Stimulated activated memory B cell treated with anti-CD40 and anti-IgM and Interleukin-4, amounts not matched to agents 10 μg/mL and 1 μg/mL and 100 μg/mL, for 72 hours (primary cell): Measurements from ENCODE around the gene PTS.

Experiments
- ATAC-seq: fragments of 150-1000 bp; cut with Tn5 transposase; 2 replicates; pipeline ENCODE4 v1.10.0; 2021
- H3K27ac Mint-ChIP-seq: one replicate; pipeline ENCODE4 v1.8.0; 2022; ENCODE audit warnings: mild to moderate bottlenecking, mixed read lengths
- H3K27me3 Mint-ChIP-seq: one replicate; pipeline ENCODE4 v1.8.0; 2022; ENCODE audit warnings: mixed read lengths
- H3K36me3 Mint-ChIP-seq: one replicate; pipeline ENCODE4 v1.8.0; 2022; ENCODE audit warnings: mixed read lengths
- H3K4me1 Mint-ChIP-seq: one replicate; pipeline ENCODE4 v1.8.0; 2022; ENCODE audit warnings: mixed read lengths
- H3K4me3 Mint-ChIP-seq: one replicate; pipeline ENCODE4 v1.8.0; 2022; ENCODE audit warnings: mild to moderate bottlenecking, moderate library complexity, mixed read lengths
- H3K9me3 Mint-ChIP-seq: one replicate; pipeline ENCODE4 v1.8.0; 2022; ENCODE audit warnings: mixed read lengths

Gene PTS

DNA sequence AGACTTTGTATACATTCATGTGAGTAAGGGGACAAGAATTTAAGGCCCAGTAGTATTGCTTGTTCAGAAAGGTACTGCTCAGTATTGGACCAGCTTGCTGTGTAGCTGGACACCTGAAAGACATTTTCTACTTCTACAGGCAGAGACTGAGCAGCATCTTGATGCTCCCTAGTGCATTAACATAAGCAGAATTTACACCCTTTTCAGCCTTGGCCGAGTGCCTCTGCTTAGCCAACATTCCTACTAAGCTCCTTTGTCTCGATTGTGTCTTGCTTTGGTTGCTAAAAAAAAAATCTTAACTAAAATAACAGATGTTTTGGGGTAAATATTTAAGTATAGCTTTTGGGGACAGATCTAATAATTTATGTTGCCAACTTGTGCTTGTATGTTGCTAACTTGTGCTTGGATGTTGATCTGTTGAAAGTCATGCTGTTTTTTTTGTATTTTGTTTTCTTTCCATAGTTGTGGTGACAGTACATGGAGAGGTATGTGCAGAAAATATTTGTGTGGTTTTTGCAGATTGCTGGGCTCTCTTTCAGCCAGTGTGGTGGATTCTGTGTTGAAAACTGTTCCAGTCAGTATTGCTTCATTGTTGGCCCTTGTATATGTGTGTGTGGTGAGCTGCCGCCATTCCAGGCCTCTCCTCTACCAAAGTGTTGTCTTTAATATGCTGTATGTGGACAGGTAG is 3.7 kb downstream of the PTS start:
- Mint-ChIP-seq H3K27ac (no peak overlapping the region), H3K27me3 (no peaks in the 10 kb centered on the region), H3K9me3 (no peaks in the 10 kb centered on the region), H3K4me3 (no peak overlapping the region), H3K36me3 (peaks cover 41% of the 10 kb centered on the region), H3K4me1 (peaks cover 17% of the 10 kb centered on the region)
- ATAC-seq, result no peak

GRCh38 chr11:112231952-112232351 is 5.7 kb downstream of the PTS start:
- H3K27ac Mint-ChIP-seq, result no peak overlapping the region
- H3K4me3 Mint-ChIP-seq, result no peak overlapping the region
- H3K27me3 Mint-ChIP-seq, result no peaks in the 10 kb centered on the region
- peaks cover 31% of the 10 kb centered on the region for H3K4me1 Mint-ChIP-seq
- H3K36me3 Mint-ChIP-seq, result peaks cover 59% of the 10 kb centered on the region
- no peaks in the 10 kb centered on the region for H3K9me3 Mint-ChIP-seq
- ATAC-seq, result no peak

- H3K9me3 Mint-ChIP-seq, result no peaks in the 10 kb centered on the region
- ATAC-seq, result no peak
- H3K27ac Mint-ChIP-seq, result peak overlapping the region; percentile 81
- peaks cover 65% of the 10 kb centered on the region for H3K36me3 Mint-ChIP-seq
- peaks cover 14% of the 10 kb centered on the region for H3K4me1 Mint-ChIP-seq
- no peaks in the 10 kb centered on the region for H3K27me3 Mint-ChIP-seq
- H3K4me3 Mint-ChIP-seq, result peak overlapping the region; percentile 38
Measured at GRCh38 chr11:112235750-112236390, 9.6 kb downstream of the PTS start.

- H3K4me3 Mint-ChIP-seq, result no peak overlapping the region
- no peaks in the 10 kb centered on the region for H3K9me3 Mint-ChIP-seq
- H3K4me1 Mint-ChIP-seq, result peaks cover 14% of the 10 kb centered on the region
- no peak overlapping the region for H3K27ac Mint-ChIP-seq
- ATAC-seq, result no peak
- H3K27me3 Mint-ChIP-seq, result no peaks in the 10 kb centered on the region
- H3K36me3 Mint-ChIP-seq, result peaks cover 53% of the 10 kb centered on the region
Measured at GRCh38 chr11:112237451-112237850, 11.2 kb downstream of the PTS start.

- Mint-ChIP-seq H3K27me3 (no peaks in the 10 kb centered on the region), H3K4me1 (peaks cover 14% of the 10 kb centered on the region), H3K4me3 (no peak overlapping the region), H3K9me3 (no peaks in the 10 kb centered on the region), H3K27ac (no peak overlapping the region), H3K36me3 (peaks cover 56% of the 10 kb centered on the region)
- ATAC-seq, result no peak
Measured at GRCh38 chr11:112238041-112238440, 11.8 kb downstream of the PTS start.

DNA sequence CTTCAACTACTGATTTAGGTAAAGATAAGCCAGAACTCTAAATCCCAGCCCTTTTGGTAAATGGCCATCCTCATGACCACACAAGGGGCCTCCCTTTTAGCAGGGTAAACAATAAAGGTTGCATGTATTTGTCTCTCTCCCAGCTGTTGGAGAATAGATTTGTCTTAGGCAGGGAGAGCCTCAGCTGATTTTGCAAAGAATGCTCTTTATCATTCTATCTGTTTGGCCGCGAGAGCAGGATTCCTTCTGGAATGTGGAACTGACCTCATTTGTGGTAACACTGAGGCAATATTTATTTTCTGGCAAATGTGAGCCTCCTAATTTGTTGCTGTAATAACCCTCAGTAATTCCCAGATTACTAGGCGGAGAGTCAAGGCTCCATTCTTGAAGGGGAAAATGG is 15.3 kb downstream of the PTS start:
- H3K27ac Mint-ChIP-seq, result no peak overlapping the region
- H3K36me3 Mint-ChIP-seq, result peaks cover 55% of the 10 kb centered on the region
- H3K4me1 Mint-ChIP-seq, result peaks cover under 1% of the 10 kb centered on the region
- ATAC-seq, result no peak
- peaks cover 8% of the 10 kb centered on the region for H3K9me3 Mint-ChIP-seq
- H3K4me3 Mint-ChIP-seq, result no peak overlapping the region
- no peaks in the 10 kb centered on the region for H3K27me3 Mint-ChIP-seq

- peaks cover 8% of the 10 kb centered on the region for H3K9me3 Mint-ChIP-seq
- H3K27me3 Mint-ChIP-seq, result no peaks in the 10 kb centered on the region
- H3K27ac Mint-ChIP-seq, result no peak overlapping the region
- no peaks in the 10 kb centered on the region for H3K4me1 Mint-ChIP-seq
- no peak overlapping the region for H3K4me3 Mint-ChIP-seq
- no peak for ATAC-seq
- peaks cover 21% of the 10 kb centered on the region for H3K36me3 Mint-ChIP-seq
Measured at GRCh38 chr11:112247201-112247600, 21.0 kb downstream of the PTS start.

- H3K36me3 Mint-ChIP-seq, result peaks cover 12% of the 10 kb centered on the region
Measured at GRCh38 chr11:112248201-112248600, 22.0 kb downstream of the PTS start.

GRCh38 chr11:112249871-112250610 is 23.8 kb downstream of the PTS start:
- Mint-ChIP-seq H3K27me3 (no peaks in the 10 kb centered on the region), H3K4me3 (no peak overlapping the region)
- no peak for ATAC-seq

More at GRCh38 chr11:112248201-112248600, 22.0 kb downstream of the PTS start:
- Mint-ChIP-seq H3K9me3 (peaks cover 8% of the 10 kb centered on the region), H3K4me3 (no peak overlapping the region), H3K4me1 (no peaks in the 10 kb centered on the region), H3K27me3 (no peaks in the 10 kb centered on the region), H3K27ac (no peak overlapping the region)
- ATAC-seq, result no peak

DNA sequence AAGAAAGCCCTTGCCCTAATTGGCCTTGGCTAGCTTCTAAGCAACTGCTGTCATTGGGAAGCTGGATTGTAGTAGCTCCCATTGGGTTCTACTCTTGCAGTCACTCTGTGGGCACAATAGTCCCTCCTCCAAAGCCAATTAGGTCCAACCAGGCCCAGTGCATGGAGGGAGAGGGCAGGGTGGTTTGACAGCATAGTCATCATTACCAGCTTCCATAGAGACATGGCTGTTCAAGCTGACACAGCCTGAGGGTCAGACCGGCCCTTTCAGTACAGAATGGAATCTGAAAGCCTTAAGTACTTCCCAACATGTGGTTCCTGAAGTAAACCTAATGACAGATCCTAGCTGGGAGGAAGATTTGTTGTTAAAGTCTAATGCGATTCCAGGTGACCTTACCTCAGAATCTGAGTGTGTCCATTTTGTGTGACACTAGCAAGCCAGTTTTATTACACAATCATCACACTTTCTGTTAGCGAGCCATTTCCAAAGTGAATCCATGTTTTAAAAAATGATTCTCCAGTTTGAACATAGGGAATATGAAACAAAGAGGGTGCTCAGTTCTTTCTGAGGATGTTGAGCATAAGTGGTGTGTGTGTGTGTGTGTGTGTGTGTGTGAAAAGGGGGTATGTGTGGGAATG is 27.5 kb downstream of the PTS start:
- H3K4me3 Mint-ChIP-seq, result no peak overlapping the region
- no peaks in the 10 kb centered on the region for H3K36me3 Mint-ChIP-seq
- no peak for ATAC-seq
- no peak overlapping the region for H3K27ac Mint-ChIP-seq
- H3K27me3 Mint-ChIP-seq, result no peaks in the 10 kb centered on the region
- no peaks in the 10 kb centered on the region for H3K4me1 Mint-ChIP-seq
- no peaks in the 10 kb centered on the region for H3K9me3 Mint-ChIP-seq

More at GRCh38 chr11:112249871-112250610, 23.8 kb downstream of the PTS start:
- Mint-ChIP-seq H3K36me3 (no peaks in the 10 kb centered on the region), H3K9me3 (peaks cover 3% of the 10 kb centered on the region), H3K27ac (no peak overlapping the region), H3K4me1 (no peaks in the 10 kb centered on the region)

DNA sequence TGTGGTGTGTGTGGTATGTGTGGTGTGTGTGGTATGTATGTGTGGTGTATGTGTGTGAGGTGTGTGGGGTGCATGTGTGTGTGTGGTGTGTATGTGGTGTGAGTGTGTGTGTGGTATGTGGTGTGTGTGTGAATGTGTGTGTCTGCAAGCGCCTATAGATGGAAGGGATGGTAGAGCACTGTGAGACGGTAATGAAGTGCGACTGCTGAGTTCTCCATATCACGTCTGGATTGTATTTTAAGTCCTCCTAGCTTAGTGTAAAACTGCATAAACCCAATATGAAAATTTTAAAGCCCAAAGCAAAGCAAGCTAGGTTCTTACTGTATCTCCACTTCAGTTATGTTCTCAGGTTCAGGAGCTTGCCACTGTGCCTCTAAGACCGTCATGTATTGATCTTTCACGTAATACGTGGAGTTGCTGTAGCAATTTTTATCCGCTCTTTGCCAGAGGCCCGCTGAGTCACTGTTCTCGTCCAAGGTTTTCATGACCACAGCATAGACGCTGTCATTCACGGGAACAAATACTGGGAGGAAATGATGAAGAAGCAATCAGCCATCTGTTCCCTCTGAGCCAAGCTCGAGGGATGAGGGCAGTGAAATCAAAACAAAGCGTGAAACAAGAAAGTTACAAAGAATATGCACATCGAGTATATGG is 29.0 kb downstream of the PTS start:
- H3K9me3 Mint-ChIP-seq, result no peaks in the 10 kb centered on the region
- no peak overlapping the region for H3K4me3 Mint-ChIP-seq
- no peaks in the 10 kb centered on the region for H3K36me3 Mint-ChIP-seq
- ATAC-seq, result no peak
- no peak overlapping the region for H3K27ac Mint-ChIP-seq
- H3K4me1 Mint-ChIP-seq, result no peaks in the 10 kb centered on the region
- no peaks in the 10 kb centered on the region for H3K27me3 Mint-ChIP-seq

DNA sequence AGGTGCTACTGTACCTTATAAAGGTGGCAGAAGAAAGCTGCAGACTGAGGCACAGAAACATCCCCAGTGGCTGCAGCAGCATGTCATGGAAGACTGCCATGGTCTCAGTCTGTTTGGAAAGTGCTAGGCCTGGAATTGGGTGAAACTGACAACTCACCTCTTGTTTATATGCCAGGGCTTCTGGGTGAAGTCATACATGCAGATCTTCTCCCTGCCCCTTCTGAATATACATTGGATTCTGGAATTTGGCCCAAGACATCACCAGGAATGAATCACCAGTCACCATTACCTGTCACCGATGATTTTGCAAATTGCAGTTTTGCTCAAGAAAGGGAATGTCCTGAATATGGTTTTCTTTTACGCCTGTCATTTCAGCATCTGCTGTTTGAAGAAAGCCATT is 34.3 kb downstream of the PTS start, which contains the start of gene PLET1:
PLET1 (minus strand) TSS at position 371 of the 400 bp plus-strand sequence; CDS start at position 100, 271 bp downstream.
- ATAC-seq, result no peak

GRCh38 chr11:112265659-112266409 is 39.6 kb downstream of the PTS start:
- H3K4me3 Mint-ChIP-seq, result no peak overlapping the region
- no peak for ATAC-seq
- no peaks in the 10 kb centered on the region for H3K4me1 Mint-ChIP-seq

More for the DNA sequence above, 34.3 kb downstream of the PTS start, which contains the start of gene PLET1:
- H3K4me3 Mint-ChIP-seq, result no peak within 1 kb of the TSS
- H3K4me1 Mint-ChIP-seq, result no peaks in the 10 kb centered on the region
- no peaks in the 10 kb centered on the region for H3K9me3 Mint-ChIP-seq
- H3K27me3 Mint-ChIP-seq, result no peaks in the 10 kb centered on the region
- no peak within 1 kb of the TSS for H3K27ac Mint-ChIP-seq
- H3K36me3 Mint-ChIP-seq, result peaks cover 7% of the 10 kb centered on the region

DNA sequence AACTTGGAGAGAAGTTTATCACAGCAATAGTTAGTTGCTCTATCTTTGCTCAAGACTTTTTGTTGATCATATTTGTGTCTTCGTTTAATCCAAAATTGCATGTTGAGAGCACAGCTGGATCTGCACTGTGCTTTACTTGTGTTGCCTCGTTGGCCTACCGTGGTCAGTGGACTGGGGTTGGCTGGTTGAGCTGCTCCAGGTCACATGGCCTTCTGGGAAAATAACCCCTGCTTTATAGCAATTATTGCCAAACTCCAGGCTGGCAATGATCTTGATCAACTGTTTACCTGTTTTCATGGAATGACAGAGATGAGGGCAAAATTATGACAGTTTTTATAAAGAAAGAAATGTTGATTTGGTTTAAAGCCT is 40.2 kb downstream of the PTS start:
- Mint-ChIP-seq H3K36me3 (peaks cover 5% of the 10 kb centered on the region), H3K9me3 (no peaks in the 10 kb centered on the region), H3K4me1 (peaks cover 4% of the 10 kb centered on the region), H3K27me3 (no peaks in the 10 kb centered on the region), H3K4me3 (no peak overlapping the region), H3K27ac (no peak overlapping the region)
- ATAC-seq, result no peak

More at GRCh38 chr11:112265659-112266409, 39.6 kb downstream of the PTS start:
- H3K27ac Mint-ChIP-seq, result no peak overlapping the region
- peaks cover 7% of the 10 kb centered on the region for H3K36me3 Mint-ChIP-seq
- H3K9me3 Mint-ChIP-seq, result no peaks in the 10 kb centered on the region
- H3K27me3 Mint-ChIP-seq, result no peaks in the 10 kb centered on the region
